ENCODE data around the gene FGF8. TPM values are rescaled to one million over a fixed set of nuclear protein-coding genes. Genes with fewer than 3 reads are reported as not detected.

FGF8 gene
- total and polyA plus RNA-seq, 9 of the 15 experiments (the other 6 are each of a cell fraction or from before 2014, with no cell fraction given), result 0.13 to 0.82 (median 0.37) TPM; not detected in 5

GRCh38 chr10:101818119-101818871 lies 42.4 kb upstream of the FGF8 start, which contains the start of gene OGA (continued):
- no peak for TF ChIP-seq ATF2 (CRISPR knock-in tag; IDR thresholded peaks at IDR 0.05)
- TF ChIP-seq SAFB (IDR thresholded peaks at IDR 0.05; ENCODE audit: borderline replicate concordance, low read depth, low read length), result no peak
- peak; percentile 90 for TF ChIP-seq EP400 (IDR thresholded peaks at IDR 0.05)
- TF ChIP-seq ZNF584 (CRISPR knock-in tag; IDR thresholded peaks at IDR 0.05; ENCODE audit: low read depth), result no peak
- no peak for TF ChIP-seq RBM15 (IDR thresholded peaks at IDR 0.05; ENCODE audit: insufficient read depth, low read length)
- TF ChIP-seq PRMT5 (CRISPR knock-in tag; IDR thresholded peaks at IDR 0.05), result no peak
- TF ChIP-seq MCM5 (IDR thresholded peaks at IDR 0.05; ENCODE audit: low read depth), result no peak
- TF ChIP-seq PHF20 (IDR thresholded peaks at IDR 0.05; ENCODE audit: partially characterized antibody), result no peak
- no peak for TF ChIP-seq ZNF507 (tag; conservative IDR thresholded peaks at IDR 0.05)
- no peak for TF ChIP-seq BRCA1 (IDR thresholded peaks at IDR 0.05)
- TF ChIP-seq BRCA1 (CRISPR knock-in tag; IDR thresholded peaks at IDR 0.05), result no peak
- peak; percentile 5; the same call in 1 of the 2 replicates for TF ChIP-seq NCOR1 (IDR thresholded peaks at IDR 0.05)
- TF ChIP-seq HBP1 (CRISPR knock-in tag; IDR thresholded peaks at IDR 0.05), result no peak
- no peak for TF ChIP-seq MTA2 (IDR thresholded peaks at IDR 0.05; ENCODE audit: low read depth)
- TF ChIP-seq NUFIP1 (IDR thresholded peaks at IDR 0.05; ENCODE audit: partially characterized antibody), result peak; percentile 80
- no peak for TF ChIP-seq CBX8 (IDR thresholded peaks at IDR 0.05; ENCODE audit: borderline replicate concordance, extremely low read depth, low read depth, low read length, poor library complexity, severe bottlenecking)
- no peak for TF ChIP-seq TAL1 (IDR thresholded peaks at IDR 0.05)
- no peak for TF ChIP-seq ZBTB43 (CRISPR knock-in tag; IDR thresholded peaks at IDR 0.05)
- TF ChIP-seq YBX1 (IDR thresholded peaks at IDR 0.05), result no peak
- no peak for TF ChIP-seq SPI1 (IDR thresholded peaks at IDR 0.05; ENCODE audit: borderline replicate concordance, low read depth, low read length)
- TF ChIP-seq ZNF511 (CRISPR knock-in tag; IDR thresholded peaks at IDR 0.05), result no peak
- no peak for TF ChIP-seq ZNF778 (CRISPR knock-in tag; IDR thresholded peaks at IDR 0.05)
- no peak for TF ChIP-seq XRCC3 (IDR thresholded peaks at IDR 0.05)
- TF ChIP-seq ZNF121 (CRISPR knock-in tag; conservative IDR thresholded peaks at IDR 0.05), result no peak
- peak; percentile 59; the same call in 1 of the 2 replicates for TF ChIP-seq LCOR (CRISPR knock-in tag; IDR thresholded peaks at IDR 0.05)
- TF ChIP-seq FOXK1 (CRISPR knock-in tag; IDR thresholded peaks at IDR 0.05; ENCODE audit: borderline replicate concordance), result peak; percentile 38; the same call in 1 of the 2 replicates

All from K562 (cell line).